ENCODE data around the gene NAB1. TPM values are rescaled to one million over a fixed set of nuclear protein-coding genes. Genes with fewer than 3 reads are reported as not detected.

Gene NAB1
- polyA plus RNA-seq, 1 of the 3 experiments (the other 2 are of a cell fraction), result 9.7 TPM

DNA sequence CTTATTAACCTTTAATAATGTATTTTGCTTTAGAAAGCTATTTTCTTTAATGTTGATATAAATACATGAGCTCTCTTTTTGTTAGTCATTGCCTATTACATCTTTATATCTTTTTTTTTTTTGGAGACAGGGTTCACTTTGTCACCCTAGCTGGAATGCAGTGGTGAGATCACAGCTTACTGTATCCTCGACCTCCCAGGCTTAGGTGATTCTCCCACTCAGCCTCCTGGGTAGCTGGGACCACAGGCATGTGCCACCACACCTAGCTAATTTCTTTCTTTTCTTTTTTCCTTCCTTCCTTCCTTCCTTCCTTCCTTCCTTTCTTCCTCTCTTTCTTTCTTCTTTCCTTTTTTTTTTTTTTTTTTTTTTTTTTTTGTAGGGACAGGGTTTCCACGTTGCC, 15.4 kb downstream of the NAB1 start:
- DNase-seq, result no peak
- H3K27me3 ChIP-seq (ENCODE audit: insufficient read depth), result no peaks in the 10 kb centered on the region
- no peaks in the 10 kb centered on the region for H3K9me2 ChIP-seq
- H3F3A ChIP-seq (replicated peaks; ENCODE audit: insufficient read depth), result no peaks in the 10 kb centered on the region
- H3K4me3 ChIP-seq (ENCODE audit: low read depth in 2 of 2, low read length in 1 of 2), result no peak overlapping the region
- H3K4me2 ChIP-seq, result no peak overlapping the region
- H3K9me3 ChIP-seq, result no peaks in the 10 kb centered on the region
- peaks cover 13% of the 10 kb centered on the region for H3K79me2 ChIP-seq (ENCODE audit: insufficient read depth)
- CTCF ChIA-PET, result no interaction called here
- H2AFZ ChIP-seq (ENCODE audit: low read depth), result no peak overlapping the region
- peaks cover 16 to 20% of the 10 kb centered on the region in 2 experiments for H3K36me3 ChIP-seq (replicated peaks in 1 of 2; ENCODE audit: control insufficient read depth in 1 of 2, insufficient read depth in 2 of 2, low read length in 1 of 2)
- TF ChIP-seq RFX5 (IDR thresholded peaks at IDR 0.05; ENCODE audit: low read length), result no peak
- no peak for TF ChIP-seq GATA2 (CRISPR knock-in tag; IDR thresholded peaks at IDR 0.05)
- TF ChIP-seq FOXM1 (IDR thresholded peaks at IDR 0.05; ENCODE audit: low read depth), result no peak
- no peak for TF ChIP-seq POLR2AphosphoS5 (IDR thresholded peaks at IDR 0.05; ENCODE audit: low read depth, low read length)
- no peak for TF ChIP-seq JUND (IDR thresholded peaks at IDR 0.05)
- no peak for TF ChIP-seq RCOR1 (IDR thresholded peaks at IDR 0.05; ENCODE audit: low read length)
- TF ChIP-seq, protein P1, sequence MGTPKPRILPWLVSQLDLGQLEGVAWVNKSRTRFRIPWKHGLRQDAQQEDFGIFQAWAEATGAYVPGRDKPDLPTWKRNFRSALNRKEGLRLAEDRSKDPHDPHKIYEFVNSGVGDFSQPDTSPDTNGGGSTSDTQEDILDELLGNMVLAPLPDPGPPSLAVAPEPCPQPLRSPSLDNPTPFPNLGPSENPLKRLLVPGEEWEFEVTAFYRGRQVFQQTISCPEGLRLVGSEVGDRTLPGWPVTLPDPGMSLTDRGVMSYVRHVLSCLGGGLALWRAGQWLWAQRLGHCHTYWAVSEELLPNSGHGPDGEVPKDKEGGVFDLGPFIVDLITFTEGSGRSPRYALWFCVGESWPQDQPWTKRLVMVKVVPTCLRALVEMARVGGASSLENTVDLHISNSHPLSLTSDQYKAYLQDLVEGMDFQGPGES (IDR thresholded peaks at IDR 0.05; ENCODE audit: low read depth, low read length), result no peak
- no peak for TF ChIP-seq FOXJ3 (CRISPR knock-in tag; IDR thresholded peaks at IDR 0.05)
- TF ChIP-seq, protein P2, sequence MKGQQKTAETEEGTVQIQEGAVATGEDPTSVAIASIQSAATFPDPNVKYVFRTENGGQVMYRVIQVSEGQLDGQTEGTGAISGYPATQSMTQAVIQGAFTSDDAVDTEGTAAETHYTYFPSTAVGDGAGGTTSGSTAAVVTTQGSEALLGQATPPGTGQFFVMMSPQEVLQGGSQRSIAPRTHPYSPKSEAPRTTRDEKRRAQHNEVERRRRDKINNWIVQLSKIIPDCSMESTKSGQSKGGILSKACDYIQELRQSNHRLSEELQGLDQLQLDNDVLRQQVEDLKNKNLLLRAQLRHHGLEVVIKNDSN (IDR thresholded peaks at IDR 0.05; ENCODE audit: borderline replicate concordance, low read depth), result no peak
- no peak for TF ChIP-seq SMC3 (IDR thresholded peaks at IDR 0.05; ENCODE audit: low read depth, low read length)
- H3K27ac ChIP-seq (ENCODE audit: low read depth in 2 of 2, low read length in 1 of 2), result no peak overlapping the region
- POLR2A ChIA-PET, result no interaction called here
- no peaks in the 10 kb centered on the region for H4K20me1 ChIP-seq (ENCODE audit: insufficient read depth)
- no peaks in the 10 kb centered on the region; a peak in 3 of 4 replicates for H3K4me1 ChIP-seq (ENCODE audit: control insufficient read depth in 1 of 2, insufficient read depth in 2 of 2, low read depth in 1 of 2, low read length in 1 of 2)
- H3K9ac ChIP-seq, result no peak overlapping the region
- WGBS (ENCODE audit: low lambda C conversion rate), result 90% methylated on average over 2 of the region's 2 CpGs

DNA sequence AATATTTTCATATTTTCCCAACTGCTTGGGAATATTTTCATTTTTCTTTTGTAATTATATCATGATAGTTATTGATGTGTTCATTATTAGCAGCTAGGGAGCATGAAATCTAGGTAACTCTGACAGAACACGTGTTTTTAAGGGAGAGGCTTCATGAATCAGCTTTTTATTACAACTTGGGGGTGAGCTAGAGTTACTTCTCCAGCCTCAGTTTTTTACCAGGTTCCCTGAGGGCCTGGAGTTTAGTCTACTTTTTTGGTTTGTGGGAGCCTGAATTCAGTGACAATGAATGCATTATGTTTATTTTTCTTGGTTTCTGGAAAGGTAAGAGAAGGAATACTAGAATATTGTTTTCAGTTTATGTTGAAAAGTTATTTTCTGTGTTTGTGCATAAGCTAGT, 18.0 kb downstream of the NAB1 start:
- TF ChIP-seq RFX5 (IDR thresholded peaks at IDR 0.05; ENCODE audit: low read length), result no peak
- TF ChIP-seq POLR2AphosphoS5 (IDR thresholded peaks at IDR 0.05; ENCODE audit: low read depth, low read length), result no peak
- no peak for TF ChIP-seq YY1 (IDR thresholded peaks at IDR 0.05; ENCODE audit: low read depth)
- no peak for TF ChIP-seq ELF1 (IDR thresholded peaks at IDR 0.05)
- TF ChIP-seq, protein P3, sequence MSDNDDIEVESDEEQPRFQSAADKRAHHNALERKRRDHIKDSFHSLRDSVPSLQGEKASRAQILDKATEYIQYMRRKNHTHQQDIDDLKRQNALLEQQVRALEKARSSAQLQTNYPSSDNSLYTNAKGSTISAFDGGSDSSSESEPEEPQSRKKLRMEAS (IDR thresholded peaks at IDR 0.05; ENCODE audit: low read depth), result no peak
- no peak for TF ChIP-seq MXI1 (IDR thresholded peaks at IDR 0.05; ENCODE audit: low read depth, low read length)
- TF ChIP-seq FOSL2 (IDR thresholded peaks at IDR 0.05; ENCODE audit: borderline replicate concordance, low read depth), result no peak
- TF ChIP-seq CHD2 (IDR thresholded peaks at IDR 0.05; ENCODE audit: low read length, partially characterized antibody), result no peak
- no peak for TF ChIP-seq NFIC (IDR thresholded peaks at IDR 0.05; ENCODE audit: borderline replicate concordance)
- no peak for TF ChIP-seq RCOR1 (IDR thresholded peaks at IDR 0.05; ENCODE audit: low read length)
- TF ChIP-seq, protein P4, sequence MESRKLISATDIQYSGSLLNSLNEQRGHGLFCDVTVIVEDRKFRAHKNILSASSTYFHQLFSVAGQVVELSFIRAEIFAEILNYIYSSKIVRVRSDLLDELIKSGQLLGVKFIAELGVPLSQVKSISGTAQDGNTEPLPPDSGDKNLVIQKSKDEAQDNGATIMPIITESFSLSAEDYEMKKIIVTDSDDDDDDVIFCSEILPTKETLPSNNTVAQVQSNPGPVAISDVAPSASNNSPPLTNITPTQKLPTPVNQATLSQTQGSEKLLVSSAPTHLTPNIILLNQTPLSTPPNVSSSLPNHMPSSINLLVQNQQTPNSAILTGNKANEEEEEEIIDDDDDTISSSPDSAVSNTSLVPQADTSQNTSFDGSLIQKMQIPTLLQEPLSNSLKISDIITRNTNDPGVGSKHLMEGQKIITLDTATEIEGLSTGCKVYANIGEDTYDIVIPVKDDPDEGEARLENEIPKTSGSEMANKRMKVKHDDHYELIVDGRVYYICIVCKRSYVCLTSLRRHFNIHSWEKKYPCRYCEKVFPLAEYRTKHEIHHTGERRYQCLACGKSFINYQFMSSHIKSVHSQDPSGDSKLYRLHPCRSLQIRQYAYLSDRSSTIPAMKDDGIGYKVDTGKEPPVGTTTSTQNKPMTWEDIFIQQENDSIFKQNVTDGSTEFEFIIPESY (IDR thresholded peaks at IDR 0.05; ENCODE audit: borderline replicate concordance, low read depth), result no peak
- no peak for TF ChIP-seq MEF2A (IDR thresholded peaks at IDR 0.05; ENCODE audit: borderline replicate concordance, low read depth)
- no peak for TF ChIP-seq FOXM1 (IDR thresholded peaks at IDR 0.05; ENCODE audit: low read depth)
- TF ChIP-seq, protein P1 (IDR thresholded peaks at IDR 0.05; ENCODE audit: low read depth, low read length), result no peak
- no peaks in the 10 kb centered on the region for H3K9me2 ChIP-seq
- H3K4me2 ChIP-seq, result no peak overlapping the region
- H3K9ac ChIP-seq, result no peak overlapping the region
- no peaks in the 10 kb centered on the region for H3F3A ChIP-seq (replicated peaks; ENCODE audit: insufficient read depth)
- peaks cover 20 to 39% of the 10 kb centered on the region in 2 experiments for H3K36me3 ChIP-seq (replicated peaks in 1 of 2; ENCODE audit: control insufficient read depth in 1 of 2, insufficient read depth in 2 of 2, low read length in 1 of 2)
- no peaks in the 10 kb centered on the region for H3K9me3 ChIP-seq
- 86% methylated on average over 1 of the region's 1 CpG for WGBS (ENCODE audit: low lambda C conversion rate)
- H3K4me1 ChIP-seq (ENCODE audit: control insufficient read depth in 1 of 2, insufficient read depth in 2 of 2, low read depth in 1 of 2, low read length in 1 of 2), result no peaks in the 10 kb centered on the region; a peak in 2 of 4 replicates
- H4K20me1 ChIP-seq (ENCODE audit: insufficient read depth), result no peaks in the 10 kb centered on the region
- H3K79me2 ChIP-seq (ENCODE audit: insufficient read depth), result peaks cover 13% of the 10 kb centered on the region
- CTCF ChIA-PET, result interaction anchor here (1.3 to 1.7 kb wide), 2 partner anchors 16 to 19 kb away, joined by 3 to 4 read pairs; partner anchors contain the start of gene NAB1
- H3K27ac ChIP-seq (ENCODE audit: low read depth in 2 of 2, low read length in 1 of 2), result no peak overlapping the region
- DNase-seq, result no peak
- H3K4me3 ChIP-seq (ENCODE audit: low read depth in 2 of 2, low read length in 1 of 2), result no peak overlapping the region
- H3K27me3 ChIP-seq (ENCODE audit: insufficient read depth), result no peaks in the 10 kb centered on the region
- POLR2A ChIA-PET, result no interaction called here
- no peak overlapping the region for H2AFZ ChIP-seq (ENCODE audit: low read depth)

Measured in SK-N-SH (cell line).